NCI-H2227 (cell line): ENCODE results near the gene CELF3.
"Not testable (repeated sequence)": the region's sequence is repeated elsewhere in the genome, so short reads cannot be mapped to it uniquely, and the experiment has no call there.

Source experiments
- DNase-seq: peaks from one replicate; lab custom pipeline; 2025; ENCODE audit not compliant: unreplicated experiment; lab: John Stamatoyannopoulos, UW

Gene CELF3

DNA sequence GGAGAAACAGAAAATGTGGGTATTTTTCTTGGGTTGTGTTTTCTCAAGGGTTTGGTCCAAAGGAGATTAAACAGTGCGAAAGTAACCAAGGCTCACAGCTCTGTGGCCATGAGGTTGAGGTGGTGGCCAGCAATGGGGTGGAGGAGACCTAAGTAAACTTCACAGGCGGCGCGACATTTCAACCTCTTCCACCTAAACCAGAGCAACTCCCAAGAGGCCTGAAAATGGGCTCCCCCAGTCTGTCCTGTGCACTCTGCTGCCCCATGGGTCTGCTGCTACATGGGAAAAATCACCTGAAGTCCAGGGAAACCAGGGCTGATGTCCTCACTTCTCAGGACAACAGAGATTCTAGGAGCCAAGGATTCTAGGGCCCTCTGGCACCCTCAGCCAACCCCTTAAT lies 12.4 kb downstream of the CELF3 start:
- no peak for DNase-seq

DNA sequence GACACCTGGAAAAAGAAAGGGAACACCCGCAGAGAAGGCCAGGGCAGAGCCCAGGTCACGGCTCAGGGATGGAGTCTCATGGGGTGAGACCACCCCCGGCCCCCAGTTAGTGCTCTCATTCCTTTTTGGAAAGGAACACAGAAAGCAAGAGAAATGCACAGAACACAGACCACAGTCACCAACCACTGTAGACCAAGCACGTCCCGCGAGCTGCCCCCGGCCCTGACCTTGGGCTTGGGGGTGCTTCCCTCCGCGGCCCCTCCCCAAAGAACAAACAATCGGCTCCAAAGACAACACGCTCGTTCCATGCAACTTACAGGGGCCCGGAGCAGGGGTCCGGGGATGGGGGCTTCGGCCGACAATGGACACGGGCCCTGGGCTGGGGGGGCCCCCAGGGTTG lies 12.8 kb downstream of the CELF3 start:
- no peak for DNase-seq

DNA sequence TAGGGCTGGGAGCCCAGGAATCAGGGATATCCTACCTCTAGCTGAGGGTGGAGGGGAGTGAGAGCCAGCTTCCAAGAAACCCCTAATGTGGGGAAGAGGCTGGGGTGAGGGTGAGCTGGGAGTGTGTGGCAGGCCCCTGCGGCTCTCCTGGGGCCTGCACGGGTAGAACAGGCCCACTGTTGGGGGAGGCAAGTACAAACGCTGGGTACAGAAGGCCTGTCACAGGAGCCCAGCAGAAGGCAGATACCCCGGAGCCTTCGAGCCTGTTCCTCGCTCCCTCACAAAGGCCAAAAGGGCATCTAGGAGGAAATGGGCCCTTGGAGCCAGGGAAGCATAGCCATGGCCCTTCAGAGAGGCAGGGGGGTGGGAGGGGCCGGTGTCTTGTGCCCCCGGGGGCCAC lies 13.7 kb downstream of the CELF3 start:
- DNase-seq, result no peak

DNA sequence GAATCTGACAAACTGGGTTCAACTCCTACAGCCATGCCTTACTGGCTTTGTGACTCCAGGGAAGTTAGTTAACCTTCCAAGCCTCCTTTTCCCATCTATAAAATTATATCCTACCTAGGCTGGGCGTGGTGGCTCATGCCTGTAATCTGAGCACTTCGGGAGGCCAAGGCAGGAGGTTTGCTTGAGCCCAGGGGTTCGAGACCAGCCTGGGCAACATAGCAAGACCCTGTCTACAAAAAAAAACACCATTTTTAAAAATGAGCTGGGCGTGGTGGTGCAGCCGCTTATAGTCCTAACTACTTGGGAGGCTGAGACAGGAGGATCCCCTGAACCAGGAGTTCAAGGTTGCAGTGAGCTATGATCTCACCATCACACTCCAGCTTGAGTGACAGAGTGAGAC lies 15.1 kb downstream of the CELF3 start:
- no peak for DNase-seq

DNA sequence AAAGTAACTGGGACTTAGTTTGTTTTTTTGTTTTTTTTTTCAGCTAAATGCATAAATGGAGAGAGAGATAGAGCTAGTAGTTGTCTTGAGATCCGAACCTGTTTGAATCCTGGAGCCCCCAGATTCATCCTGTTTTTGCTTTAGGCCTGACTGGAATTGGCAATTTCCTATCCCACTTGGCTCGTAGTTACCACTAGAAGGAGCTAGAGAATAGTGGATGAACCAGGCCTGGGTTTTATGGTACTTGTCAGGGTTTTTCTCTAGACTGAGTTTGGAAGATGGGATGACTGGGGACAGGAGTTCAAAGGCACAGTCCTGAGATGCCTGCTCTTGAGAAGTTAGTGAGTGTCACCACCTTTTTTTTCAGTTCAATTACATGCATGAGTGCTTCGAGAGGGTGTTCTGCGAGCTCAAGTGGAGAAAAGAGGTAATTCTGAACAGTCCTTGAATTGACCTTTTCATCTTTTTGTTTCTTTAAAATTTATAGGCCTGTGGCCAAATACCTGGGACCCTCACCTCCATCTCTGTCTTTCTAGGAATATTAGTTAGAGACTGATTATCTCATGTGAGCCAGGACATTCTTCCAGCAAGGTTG lies 23.4 kb downstream of the CELF3 start:
- DNase-seq, result peak; percentile 66

DNA sequence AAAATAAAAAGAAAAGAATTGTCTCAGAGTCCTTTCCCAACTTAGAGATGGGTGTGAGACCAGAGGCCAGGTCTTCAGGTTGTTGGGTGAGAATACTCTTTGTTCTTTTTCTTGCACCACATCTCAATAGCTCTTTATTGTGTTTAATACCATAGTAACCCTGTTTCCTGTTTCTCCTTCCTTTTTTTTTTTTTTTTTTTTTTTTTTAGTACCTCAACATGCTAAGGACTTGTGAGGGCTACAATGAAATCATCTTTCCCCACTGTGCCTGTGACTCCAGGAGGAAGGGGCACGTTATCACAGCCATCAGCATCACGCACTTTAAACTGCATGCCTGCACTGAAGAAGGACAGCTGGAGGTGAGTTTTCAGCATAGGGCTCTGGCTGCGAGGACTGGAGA lies 24.4 kb downstream of the CELF3 start:
- no peak for DNase-seq

DNA sequence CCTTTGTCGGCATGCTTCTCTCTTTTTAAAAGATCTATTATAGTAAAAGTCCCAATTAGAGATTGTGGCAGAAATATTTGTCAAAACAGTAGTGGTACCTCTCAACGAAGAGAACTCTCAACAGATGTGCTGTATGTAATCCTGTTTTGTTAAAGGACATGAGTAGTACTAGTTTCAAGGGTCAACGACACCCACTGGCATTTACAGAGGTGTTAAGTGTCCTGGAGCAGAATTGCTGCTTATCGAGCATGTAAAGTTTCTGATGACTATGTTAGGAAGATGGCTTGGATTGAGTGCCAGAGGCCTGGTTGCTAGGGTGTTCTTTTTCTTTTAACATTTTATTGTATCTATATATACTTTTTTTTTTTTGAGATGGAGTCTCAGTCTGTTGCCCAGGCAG lies 27.1 kb downstream of the CELF3 start:
- no peak for DNase-seq

DNA sequence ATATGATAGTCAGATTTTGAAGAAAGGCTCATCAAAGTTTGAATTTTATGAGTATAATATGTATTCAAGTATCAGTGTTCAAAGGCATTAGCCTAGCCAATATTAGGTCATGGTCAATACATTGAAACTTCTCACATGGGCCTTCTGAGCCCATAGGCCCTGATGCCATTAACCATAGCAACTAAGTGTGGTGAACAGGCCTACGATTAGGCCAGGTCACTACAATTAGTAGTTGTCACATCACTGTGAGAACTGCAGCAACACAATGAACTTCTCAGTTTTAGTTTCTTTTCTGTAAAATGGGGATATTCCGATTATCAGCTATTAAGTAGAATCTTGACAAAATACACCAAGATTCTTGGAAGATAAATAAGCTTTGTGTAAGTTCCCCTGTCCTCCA lies 30.0 kb downstream of the CELF3 start:
- no peak for DNase-seq

DNA sequence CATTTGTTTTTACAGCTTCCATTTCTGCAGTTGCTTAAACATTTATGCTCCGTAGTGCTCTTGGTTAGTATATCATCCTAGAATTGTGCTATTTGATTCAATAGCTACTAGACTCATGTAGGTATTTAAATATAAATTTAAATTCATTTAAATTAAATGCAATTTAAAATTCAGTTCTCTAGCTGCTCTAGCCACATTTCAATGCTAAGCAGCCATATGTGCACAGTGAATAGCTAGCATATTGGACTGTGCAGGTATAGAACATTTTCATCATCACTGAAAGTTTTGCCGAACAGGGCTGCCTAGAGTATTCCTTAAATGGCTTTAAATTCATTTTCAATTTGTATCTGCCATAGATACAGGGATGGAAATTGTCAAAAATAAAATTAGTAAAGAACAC lies 32.5 kb downstream of the CELF3 start:
- no peak for DNase-seq

DNA sequence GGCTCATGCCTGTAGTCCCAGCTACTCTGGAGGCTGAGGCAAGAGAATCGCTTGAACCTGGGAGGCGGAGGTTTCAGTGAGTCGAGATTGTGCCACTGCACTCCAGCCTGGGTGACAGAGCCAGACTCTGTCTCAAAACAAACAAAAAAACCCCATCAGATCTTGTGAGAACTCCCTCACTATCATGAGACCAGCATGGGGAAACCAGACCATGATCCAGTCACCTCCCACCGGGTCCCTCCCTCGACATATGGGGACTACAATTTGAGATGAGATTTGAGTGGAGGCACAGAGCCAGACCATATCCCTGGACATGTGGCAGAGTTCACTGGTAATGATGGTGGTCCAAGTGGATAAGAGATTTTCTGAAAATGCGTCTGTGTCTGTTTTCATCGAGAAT lies 33.7 kb downstream of the CELF3 start:
- DNase-seq, result not testable (repeated sequence)

DNA sequence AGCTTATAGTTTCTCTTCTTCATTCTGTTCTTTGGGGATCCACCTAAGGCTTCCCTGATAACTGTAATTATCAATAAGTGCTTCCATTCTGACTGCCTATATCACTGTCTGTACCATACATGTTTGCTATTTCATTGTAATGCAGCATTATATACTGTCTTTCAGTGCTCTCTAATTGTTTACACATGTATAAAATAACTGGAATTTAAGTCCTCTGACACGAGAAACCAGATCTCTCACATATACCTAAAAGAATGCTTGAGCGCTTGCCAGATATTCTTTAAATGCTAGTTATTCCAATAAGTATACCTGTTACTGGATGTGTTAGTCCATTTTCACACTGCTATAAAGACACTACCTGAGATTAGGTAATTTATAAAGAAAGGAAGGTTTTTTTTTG lies 34.7 kb downstream of the CELF3 start:
- no peak for DNase-seq

DNA sequence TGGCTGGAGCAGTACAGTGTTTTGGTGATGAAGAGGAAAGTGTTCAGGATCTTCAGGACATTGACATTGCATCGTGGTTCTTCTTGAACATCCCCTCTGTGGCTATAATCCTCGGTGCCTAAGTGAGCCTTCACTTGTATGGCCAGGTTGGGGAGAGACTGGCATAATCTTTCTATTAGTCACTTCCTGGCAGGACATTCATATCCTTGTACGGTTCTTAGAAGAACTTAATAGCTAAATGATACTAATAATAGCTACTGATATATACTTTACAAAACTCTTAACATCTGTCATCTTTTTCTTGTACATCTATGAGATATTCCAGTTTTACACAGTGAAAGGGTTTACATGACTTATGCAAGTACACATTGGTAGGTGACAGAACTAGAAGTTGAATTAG lies 35.8 kb downstream of the CELF3 start:
- no peak for DNase-seq

DNA sequence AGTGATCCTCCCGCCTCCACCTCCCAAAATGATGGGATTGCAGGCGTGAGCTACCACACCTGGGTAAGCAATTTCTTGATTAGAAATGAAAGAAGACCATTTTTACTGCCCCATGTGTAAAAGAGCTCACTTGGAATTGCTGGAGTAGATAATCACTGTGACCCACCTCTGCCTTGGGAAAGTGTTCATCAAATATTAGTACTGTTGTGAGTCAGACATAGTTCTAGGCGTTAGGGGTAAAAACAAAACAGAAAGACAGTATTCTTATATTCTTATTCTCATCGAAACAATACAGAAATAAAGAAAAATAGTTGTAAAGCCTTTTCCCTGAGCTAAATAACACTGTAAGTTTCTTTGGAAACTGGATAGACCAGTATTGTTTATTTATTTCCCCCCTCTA lies 36.2 kb downstream of the CELF3 start:
- no peak for DNase-seq

DNA sequence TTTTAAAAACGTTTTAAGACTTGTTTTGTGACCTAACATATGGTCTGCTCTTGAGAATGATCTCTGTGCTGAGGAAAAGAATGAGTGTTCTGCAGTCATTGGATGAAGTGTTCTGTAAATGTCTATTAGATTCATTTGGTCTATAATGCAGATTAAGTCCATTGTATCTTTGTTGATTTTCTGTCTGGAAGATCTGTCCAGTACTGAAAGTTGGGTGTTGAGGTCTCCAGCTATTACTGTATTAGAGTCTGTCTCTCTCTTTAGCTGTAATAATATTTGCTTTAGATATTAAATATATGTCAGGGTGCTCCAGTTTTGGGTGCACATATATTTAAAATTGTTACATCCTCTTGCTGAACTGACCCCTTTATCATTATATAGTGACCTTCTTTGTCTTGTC lies 43.2 kb downstream of the CELF3 start:
- DNase-seq, result no peak

DNA sequence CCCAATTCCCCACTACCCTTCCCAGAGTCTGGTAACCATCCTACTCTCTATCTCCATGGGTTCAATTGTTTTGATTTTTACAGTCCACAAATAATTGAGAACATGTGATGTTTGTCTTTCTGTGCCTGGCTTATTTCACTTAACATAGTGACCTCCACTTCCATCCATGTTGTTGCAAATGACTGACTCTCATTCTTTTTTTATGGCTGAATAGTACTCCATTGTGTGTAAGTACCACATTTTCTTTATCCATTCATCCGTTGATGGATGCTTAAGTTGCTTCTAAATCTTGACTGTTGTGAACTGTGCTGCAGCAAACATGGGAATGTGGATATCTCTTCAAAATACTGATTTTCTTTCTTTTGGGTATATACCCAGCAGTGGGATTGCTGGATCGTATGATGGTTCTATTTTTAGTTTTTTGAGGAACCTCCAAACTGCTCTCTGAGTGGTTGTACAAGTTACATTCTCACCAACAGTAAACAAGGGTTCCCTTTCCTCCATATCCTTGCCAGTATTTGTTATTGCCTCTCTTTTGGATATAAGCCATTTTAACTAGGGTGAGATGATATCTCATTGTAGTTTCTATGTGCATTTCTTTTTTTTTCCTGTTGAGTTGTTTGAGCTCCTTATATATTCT lies 46.4 kb downstream of the CELF3 start:
- DNase-seq, result not testable (repeated sequence)

DNA sequence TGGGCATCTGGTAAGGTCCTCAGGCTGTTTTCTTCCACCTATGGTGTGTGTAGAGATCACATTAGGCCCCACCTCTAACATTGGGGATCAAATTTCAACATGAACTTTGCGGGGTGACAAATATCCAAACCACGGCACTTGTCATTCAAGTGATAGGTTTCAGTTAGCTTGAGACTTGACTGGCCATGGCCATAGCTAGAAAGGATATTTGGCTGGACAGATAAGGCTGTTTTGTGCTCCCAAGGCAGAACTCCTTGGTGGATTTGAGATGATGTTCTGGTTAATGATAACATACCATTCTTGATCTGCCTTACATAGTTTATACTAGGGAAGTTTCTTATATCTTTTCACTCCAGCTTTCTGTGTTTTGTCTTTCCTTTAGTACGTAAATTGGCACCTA lies 48.5 kb downstream of the CELF3 start:
- DNase-seq, result no peak

DNA sequence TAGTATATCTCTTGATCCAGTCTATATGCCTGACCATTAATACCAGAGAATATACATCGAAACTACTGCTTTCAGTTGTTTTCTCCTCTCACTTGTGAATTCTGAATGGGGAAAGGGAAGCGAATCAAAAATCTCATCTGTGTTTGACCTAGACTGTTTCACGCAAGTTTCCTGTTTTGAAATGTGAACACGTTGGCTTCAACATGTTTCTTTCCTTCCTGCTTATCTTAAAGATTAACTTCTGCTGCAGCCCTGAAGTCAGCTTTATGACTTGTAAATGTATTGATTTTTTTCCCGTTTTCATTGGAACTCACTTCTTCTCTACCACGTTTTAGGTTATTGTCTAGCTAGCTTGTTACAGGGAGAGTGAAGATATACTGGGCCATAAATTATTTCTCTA lies 54.9 kb downstream of the CELF3 start:
- no peak for DNase-seq

DNA sequence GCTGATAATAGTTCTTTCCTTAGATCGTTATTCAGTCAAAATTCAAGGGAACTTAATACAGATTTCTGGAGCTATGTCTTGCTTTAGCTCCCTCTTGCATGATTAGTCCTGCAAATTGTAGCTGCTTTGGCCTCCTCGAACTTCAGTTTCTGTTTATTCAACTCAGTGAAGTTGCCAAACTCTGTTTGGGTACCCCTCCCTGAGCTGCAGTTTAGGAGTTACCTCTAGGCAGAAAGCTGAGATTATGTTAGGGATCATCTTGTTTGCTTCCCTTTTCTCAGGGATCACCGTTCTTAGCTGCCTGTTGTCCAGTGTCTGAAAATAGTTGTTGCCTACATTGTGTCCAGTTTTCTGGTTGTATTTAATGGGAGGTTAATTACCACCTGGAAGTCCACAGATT lies 61.2 kb downstream of the CELF3 start:
- no peak for DNase-seq

DNA sequence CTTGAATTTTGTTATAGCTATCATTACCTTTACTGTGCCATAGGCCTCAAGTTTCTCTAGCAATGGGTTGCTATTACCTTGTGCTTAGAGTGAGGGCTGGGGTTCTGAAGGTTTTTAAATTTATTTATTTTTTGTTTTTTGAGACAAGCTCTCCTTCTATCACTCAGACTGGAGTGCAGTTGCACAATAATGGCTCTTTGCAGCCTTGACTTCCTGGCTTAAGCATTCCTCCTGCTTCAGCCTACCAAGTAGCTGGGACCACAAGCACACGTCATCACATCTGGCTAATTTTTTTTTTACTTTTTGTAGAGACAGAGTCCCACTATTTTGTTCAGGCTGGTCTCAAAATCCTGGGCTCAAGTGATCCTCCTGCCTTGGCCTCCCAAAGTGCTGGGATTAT lies 63.2 kb downstream of the CELF3 start:
- no peak for DNase-seq
